Stomach smooth muscle (tissue), 2 donors: ENCODE data around the gene REC8.

Experiments
- H3K27ac ChIP-seq: one replicate; pipeline ENCODE4 v1.7.0; 2013; ENCODE audit warnings: mild to moderate bottlenecking, low read length, inconsistent platforms
- H3K27me3 ChIP-seq, 2 donors: one replicate each; pipeline ENCODE4 v1.7.0; 2013; ENCODE audit warnings: low read length in 2 of 2; ENCODE audit not compliant: insufficient read depth in 2 of 2, control insufficient read depth in 1 of 2
- H3K36me3 ChIP-seq, 2 donors: one replicate each; pipeline ENCODE4 v1.7.0; 2013; ENCODE audit warnings: low read length in 2 of 2; ENCODE audit not compliant: control insufficient read depth in 2 of 2, insufficient read depth in 2 of 2
- H3K4me1 ChIP-seq: one replicate; pipeline ENCODE4 v1.7.0; 2013; ENCODE audit warnings: low read length; ENCODE audit not compliant: control insufficient read depth, insufficient read depth
- H3K4me3 ChIP-seq, 2 donors: one replicate each; pipeline ENCODE4 v1.7.0; 2013; ENCODE audit warnings: low read length in 2 of 2
- H3K9ac ChIP-seq, 2 donors: one replicate each; pipeline ENCODE4 v1.7.0; 2013; ENCODE audit warnings: low read length in 2 of 2, mild to moderate bottlenecking in 1 of 2
- H3K9me3 ChIP-seq, 2 donors: one replicate each; pipeline ENCODE4 v1.7.0; 2013; ENCODE audit warnings: low read length in 2 of 2; ENCODE audit not compliant: control insufficient read depth in 2 of 2
- donor health status: healthy.
- donor health status: Pancreatic carcinoma.

The REC8 gene, protein sequence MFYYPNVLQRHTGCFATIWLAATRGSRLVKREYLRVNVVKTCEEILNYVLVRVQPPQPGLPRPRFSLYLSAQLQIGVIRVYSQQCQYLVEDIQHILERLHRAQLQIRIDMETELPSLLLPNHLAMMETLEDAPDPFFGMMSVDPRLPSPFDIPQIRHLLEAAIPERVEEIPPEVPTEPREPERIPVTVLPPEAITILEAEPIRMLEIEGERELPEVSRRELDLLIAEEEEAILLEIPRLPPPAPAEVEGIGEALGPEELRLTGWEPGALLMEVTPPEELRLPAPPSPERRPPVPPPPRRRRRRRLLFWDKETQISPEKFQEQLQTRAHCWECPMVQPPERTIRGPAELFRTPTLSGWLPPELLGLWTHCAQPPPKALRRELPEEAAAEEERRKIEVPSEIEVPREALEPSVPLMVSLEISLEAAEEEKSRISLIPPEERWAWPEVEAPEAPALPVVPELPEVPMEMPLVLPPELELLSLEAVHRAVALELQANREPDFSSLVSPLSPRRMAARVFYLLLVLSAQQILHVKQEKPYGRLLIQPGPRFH

DNA sequence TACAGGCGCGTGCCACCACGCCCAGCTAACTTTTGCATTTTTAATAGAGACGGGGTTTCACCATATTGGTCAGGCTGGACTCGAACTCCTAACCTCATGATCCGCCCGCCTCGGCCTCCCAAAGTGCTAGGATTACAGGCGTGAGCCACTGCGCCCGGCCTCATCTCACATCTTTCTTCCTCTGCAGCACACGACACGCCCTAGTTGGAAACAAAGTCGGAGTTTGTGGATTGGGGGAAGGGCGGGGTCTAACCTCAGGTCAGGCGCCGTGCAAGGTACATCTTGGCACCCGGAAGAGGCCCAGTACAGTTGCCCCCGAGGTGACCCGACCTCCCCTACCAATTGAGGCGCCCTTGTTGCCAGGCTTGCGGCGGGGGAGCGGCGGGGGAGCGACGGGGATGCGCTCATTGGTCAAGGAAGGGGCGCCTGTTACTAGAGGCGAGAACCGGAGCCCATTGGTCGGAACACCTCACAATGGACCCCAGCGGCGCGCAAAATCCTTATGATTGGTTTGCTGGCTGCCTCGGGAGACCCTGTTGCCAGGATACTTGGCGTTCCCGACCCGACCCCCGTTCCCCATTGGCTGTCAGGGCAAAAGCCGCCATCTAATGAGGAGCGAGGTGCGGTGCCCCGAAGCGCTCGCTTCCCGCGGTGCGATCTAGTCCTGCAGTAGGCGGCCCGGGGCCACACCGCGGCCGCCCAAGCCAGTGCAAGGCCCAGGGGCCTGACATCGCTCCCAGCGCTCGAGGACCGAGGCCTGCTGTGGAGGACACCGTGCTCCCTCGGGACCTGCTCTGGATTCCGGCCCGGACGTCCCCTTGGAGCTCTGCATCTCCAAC, at the start of gene REC8:
TSS of gene REC8 (plus strand) at position 659 of the 839 bp plus-strand sequence. CDS start 473 bp downstream, outside the sequence.
- H3K4me3 ChIP-seq = peak within 1 kb of the TSS; percentile 58 to 74
- H3K4me1 ChIP-seq = peaks cover 14% of the 10 kb centered on the region
- no peaks in the 10 kb centered on the region for H3K27me3 ChIP-seq
- peak within 1 kb of the TSS; percentile 37 for H3K27ac ChIP-seq
- peaks cover 6 to 16% of the 10 kb centered on the region in 2 donors for H3K36me3 ChIP-seq
- peak within 1 kb of the TSS; percentile 21 to 48 for H3K9ac ChIP-seq
- H3K9me3 ChIP-seq = no peaks in the 10 kb centered on the region

DNA sequence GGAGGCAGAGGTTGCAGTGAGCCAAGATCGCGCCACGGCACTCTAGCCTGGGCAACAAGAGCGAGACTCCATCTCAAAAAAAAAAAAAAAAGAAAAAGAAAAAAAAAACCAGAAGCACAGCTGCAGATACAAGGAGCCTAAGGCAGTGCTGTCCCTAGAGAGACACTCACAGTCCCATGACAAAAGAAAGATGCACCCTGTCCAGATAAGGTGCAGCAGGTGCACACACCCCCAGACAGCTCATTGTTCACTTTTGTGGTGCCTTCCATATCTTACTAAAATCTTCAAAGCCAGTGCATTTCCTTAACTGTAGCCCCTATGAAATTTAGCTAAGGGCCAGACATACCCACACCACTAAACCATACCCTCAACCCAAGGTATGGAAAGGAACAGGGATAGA, 49.5 kb upstream of the REC8 start:
- Histone ChIP-seq H3K9me3 (no peaks in the 10 kb centered on the region), H3K27me3 (no peaks in the 10 kb centered on the region), H3K36me3 (peaks cover 47% of the 10 kb centered on the region in 2 donors), H3K9ac (no peak overlapping the region), H3K27ac (no peak overlapping the region), H3K4me3 (no peak overlapping the region), H3K4me1 (no peaks in the 10 kb centered on the region)

DNA sequence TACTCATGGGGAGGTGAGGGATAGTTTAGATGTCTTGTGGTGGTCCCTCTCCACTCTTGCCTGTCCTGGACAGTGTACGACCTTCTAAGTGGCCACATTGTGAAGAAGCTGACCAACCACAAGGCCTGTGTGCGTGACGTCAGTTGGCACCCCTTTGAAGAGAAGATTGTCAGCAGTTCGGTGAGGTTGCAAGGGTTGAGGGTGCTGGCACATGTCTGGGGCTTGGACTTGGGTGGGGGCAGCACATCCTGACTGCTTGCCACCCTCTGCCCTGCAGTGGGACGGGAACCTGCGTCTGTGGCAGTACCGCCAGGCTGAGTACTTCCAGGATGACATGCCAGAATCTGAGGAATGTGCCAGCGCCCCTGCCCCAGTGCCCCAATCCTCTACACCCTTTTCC, 49.0 kb upstream of the REC8 start:
- no peak overlapping the region for H3K27ac ChIP-seq
- H3K4me3 ChIP-seq = no peak overlapping the region
- no peaks in the 10 kb centered on the region for H3K4me1 ChIP-seq
- no peaks in the 10 kb centered on the region for H3K27me3 ChIP-seq
- H3K9me3 ChIP-seq = no peaks in the 10 kb centered on the region
- H3K9ac ChIP-seq = no peak overlapping the region
- H3K36me3 ChIP-seq = peaks cover 42 to 44% of the 10 kb centered on the region in 2 donors

DNA sequence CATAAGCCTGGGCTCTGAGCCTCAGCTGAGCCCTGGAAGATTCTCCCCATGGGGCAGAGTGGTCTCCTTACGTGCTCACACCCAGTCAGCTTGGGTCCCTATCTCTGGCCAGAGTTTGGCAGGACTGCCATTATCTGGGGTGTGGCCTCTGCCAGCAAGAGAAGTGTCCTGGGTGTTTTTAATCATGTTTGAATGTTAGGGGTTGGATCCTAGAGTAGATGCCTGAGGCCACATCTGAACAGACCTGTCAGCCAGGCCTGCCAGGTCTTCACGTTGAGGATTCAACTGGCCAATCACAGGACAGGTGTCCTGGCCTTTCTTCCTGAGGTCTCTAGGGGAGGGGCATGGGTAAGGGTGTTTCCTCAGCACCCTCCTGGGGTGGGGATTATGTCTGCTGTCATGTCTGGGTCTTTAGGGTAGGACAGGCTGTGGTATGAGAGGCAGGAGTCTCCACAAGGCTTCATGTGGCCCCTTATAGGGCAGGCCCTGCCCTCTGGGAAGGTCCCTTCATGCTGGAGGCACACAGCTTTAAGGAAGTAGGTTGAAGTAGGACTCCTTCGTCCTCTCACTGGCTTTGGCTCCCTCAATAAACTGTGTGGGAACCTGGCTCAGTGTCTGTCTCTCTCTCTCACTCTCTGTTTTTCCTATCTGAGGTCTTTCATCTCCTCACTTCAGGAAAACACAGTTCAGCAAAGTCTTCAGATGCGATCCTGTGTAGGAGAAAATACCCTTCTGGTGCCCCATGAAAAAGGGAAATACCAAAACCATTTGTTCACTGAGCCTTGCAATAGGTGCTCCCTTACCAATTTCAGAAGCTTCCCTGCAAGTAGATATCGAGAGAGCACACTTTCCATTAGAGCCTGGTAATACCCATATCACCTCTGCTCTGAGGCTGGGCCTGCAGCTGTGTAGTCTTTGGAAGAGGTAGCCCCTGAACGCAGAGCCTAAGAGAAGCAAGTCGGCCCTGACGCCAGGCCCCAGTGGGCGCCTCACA, 48.2 kb upstream of the REC8 start:
- H3K36me3 ChIP-seq = peaks cover 34 to 36% of the 10 kb centered on the region in 2 donors
- H3K27ac ChIP-seq = no peak overlapping the region
- no peak overlapping the region for H3K4me3 ChIP-seq
- no peak overlapping the region for H3K9ac ChIP-seq
- H3K9me3 ChIP-seq = no peaks in the 10 kb centered on the region
- no peaks in the 10 kb centered on the region for H3K27me3 ChIP-seq
- no peaks in the 10 kb centered on the region for H3K4me1 ChIP-seq

DNA sequence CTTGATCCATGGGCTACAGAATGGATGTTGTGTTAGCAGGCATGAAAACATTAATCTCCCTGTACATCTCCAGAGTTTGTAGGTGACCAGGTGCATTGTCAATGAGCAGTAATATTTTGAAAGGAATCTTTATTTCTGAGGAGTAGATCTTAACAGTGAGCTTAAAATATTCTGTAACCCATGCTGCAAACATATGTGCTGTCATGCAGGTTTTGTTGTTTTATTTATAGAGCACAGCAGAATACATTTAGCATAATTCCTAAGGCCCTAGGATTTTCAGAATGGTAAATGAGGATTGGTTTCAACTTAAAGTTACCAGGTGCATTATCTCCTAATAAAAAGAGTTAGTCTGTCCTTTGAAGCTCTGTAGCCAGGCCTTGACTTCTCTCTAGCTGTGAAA, 44.9 kb upstream of the REC8 start:
- Histone ChIP-seq H3K4me3 (no peak overlapping the region), H3K4me1 (no peaks in the 10 kb centered on the region), H3K27me3 (no peaks in the 10 kb centered on the region), H3K9me3 (no peaks in the 10 kb centered on the region), H3K9ac (no peak overlapping the region), H3K27ac (no peak overlapping the region), H3K36me3 (peaks cover 11 to 13% of the 10 kb centered on the region in 2 donors)

DNA sequence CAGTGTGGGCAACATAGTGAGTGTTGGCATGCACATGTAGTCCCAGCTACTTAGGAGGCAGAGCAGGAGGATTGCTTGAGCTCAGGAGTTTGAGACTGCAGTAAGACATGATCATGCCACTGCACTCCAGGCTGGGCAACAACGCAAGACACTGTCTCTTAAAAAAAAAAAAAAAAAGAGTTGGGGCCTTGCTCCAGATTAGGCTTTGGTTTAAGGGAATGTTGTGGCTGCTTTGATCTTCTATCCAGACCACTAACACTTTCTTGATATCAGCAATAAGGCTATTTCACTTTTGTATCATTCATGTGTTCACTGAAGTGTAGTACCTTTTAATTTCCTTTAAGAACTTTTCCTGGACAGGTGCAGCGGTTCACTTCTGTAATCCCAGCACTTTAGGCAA, 44.2 kb upstream of the REC8 start:
- Histone ChIP-seq H3K27ac (no peak overlapping the region), H3K9ac (no peak overlapping the region)

DNA sequence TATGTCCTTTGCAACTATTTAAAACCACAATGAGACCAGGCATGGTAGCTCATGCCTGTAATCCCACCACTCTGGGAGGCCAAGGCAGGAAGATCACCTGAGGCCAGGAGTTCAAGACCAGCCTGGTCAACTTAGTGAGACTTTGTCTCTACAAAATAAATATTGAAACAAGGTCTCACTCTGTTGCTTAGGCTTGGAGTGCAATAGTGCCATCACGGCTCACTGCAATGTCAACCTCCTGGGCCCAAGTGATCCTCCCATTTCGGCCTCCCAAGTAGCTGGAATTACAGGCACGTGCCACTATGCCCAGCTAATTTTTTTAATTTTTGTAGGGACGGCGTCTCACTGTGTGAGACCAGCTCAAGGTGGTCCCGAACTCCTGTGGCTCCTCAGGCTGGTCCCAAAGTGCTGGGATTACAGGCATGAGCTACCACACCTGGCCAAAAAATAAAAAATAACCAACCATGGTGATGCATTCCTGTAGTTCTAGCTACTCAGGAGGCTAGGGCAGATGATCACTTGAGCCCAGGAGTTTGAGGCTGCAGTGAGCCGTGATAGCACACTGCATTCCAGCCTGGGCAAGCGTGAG, 42.4 kb upstream of the REC8 start:
- Histone ChIP-seq H3K4me3 (no peak overlapping the region), H3K9me3 (no peaks in the 10 kb centered on the region), H3K27me3 (no peaks in the 10 kb centered on the region), H3K9ac (no peak overlapping the region), H3K36me3 (no peaks in the 10 kb centered on the region), H3K4me1 (no peaks in the 10 kb centered on the region), H3K27ac (no peak overlapping the region)

More for the DNA sequence above, 44.2 kb upstream of the REC8 start:
- H3K36me3 ChIP-seq = peaks cover 8 to 9% of the 10 kb centered on the region in 2 donors
- no peaks in the 10 kb centered on the region for H3K4me1 ChIP-seq
- H3K27me3 ChIP-seq = no peaks in the 10 kb centered on the region
- H3K4me3 ChIP-seq = no peak overlapping the region
- no peaks in the 10 kb centered on the region for H3K9me3 ChIP-seq

DNA sequence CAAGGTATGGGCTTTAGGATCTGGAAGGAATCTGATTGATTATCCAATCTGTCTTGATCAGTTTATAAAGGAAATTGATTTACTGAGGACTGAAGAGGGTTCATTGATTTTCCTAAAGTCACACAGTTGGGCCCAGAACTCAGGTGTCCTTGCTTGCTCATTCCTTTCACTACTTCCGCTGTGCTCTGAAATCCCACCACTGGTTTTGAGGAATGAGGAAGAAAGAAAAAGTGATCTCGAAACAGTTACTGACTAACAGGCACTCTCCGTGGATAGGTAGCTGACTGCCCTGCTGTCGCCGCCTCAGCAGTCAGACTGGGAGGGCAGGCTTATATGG, 41.5 kb upstream of the REC8 start, which contains the start of gene FITM1:
TSS of gene FITM1 (plus strand) at position 280 of the 337 bp plus-strand sequence. CDS start 905 bp downstream, outside the sequence.
- H3K4me1 ChIP-seq = peaks cover 1% of the 10 kb centered on the region
- H3K27me3 ChIP-seq = no peaks in the 10 kb centered on the region
- H3K9ac ChIP-seq = no peak within 1 kb of the TSS
- H3K36me3 ChIP-seq = no peaks in the 10 kb centered on the region
- no peak within 1 kb of the TSS for H3K4me3 ChIP-seq
- H3K9me3 ChIP-seq = no peaks in the 10 kb centered on the region
- H3K27ac ChIP-seq = no peak within 1 kb of the TSS

DNA sequence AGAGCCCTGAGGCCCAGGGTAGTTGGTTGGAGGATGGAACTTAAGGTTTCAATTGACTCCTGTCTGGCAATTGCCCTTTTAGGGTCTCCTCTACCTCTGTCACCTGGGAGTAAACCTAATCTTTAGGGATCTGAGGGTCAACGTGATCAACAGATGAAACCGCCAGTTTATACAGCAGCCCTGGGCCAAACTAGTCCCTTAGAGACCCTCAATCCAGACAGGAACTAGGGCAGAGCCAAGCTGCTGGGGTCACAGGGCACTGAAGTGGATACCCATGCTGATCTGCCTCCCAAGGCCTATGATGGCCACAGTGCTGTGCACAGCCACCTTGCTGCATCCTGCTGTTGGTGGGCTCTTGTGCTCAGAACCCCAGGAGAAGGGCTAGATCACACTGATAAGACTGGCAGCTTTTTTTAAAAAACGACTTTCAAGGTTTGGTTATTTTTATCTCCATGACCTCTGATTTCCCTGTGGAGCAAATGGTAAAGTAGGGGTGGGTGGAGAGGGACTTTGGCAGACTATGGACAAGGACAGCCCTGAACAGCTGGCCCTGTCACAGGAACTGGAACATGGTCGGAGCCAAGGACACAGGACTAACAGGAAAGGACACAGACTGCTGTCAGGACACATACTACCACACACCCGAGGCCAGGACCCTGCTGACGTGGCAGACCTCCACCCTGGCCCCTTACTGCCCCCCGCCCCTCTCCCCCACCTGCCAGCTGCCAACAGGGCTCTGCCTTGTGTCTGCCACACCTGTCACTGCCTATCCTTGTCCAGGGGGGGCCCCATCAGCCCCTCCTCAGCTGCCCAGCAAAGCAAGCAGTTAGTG, 40.9 kb upstream of the REC8 start:
- peaks cover 5% of the 10 kb centered on the region for H3K4me1 ChIP-seq
- H3K27ac ChIP-seq = no peak overlapping the region
- no peaks in the 10 kb centered on the region for H3K36me3 ChIP-seq
- H3K4me3 ChIP-seq = no peak overlapping the region
- no peaks in the 10 kb centered on the region for H3K27me3 ChIP-seq
- H3K9me3 ChIP-seq = no peaks in the 10 kb centered on the region
- H3K9ac ChIP-seq = no peak overlapping the region
